Natural killer cell treated with Interleukin-12 subunit alpha and Interleukin-12 subunit beta and Interleukin-15 and Interleukin-18, amount 100 ng/mL, for 72 hours (primary cell): ENCODE results near the gene HMGCL. TPM values are rescaled to one million over a fixed set of nuclear protein-coding genes. Genes with fewer than 3 reads are reported as not detected.
"Not testable (repeated sequence)": the region's sequence is repeated elsewhere in the genome, so short reads cannot be mapped to it uniquely, and the experiment has no call there.

Source experiments
- ATAC-seq, 2 donors: fragments of 150-1000 bp; cut with Tn5 transposase in 1 of 2; sonication (Bioruptor Pico), chemical (Tn5 transposase) in 1 of 2; 2 replicates each; pipeline ENCODE4 v1.10.0; 2021
- DNase-seq: peaks from one replicate; pipeline ENCODE4 v3.0.0; 2022; ENCODE audit warnings: low spot score
- H3K27ac Mint-ChIP-seq, 2 donors: 1 replicate in 1 of 2; 2 replicates in 1 of 2; pipeline ENCODE4 v1.8.0; 2022; ENCODE audit warnings: mixed read lengths in 2 of 2, mild to moderate bottlenecking in 1 of 2, moderate library complexity in 1 of 2
- H3K27me3 Mint-ChIP-seq, 2 donors: 1 replicate in 1 of 2; 2 replicates in 1 of 2; pipeline ENCODE4 v1.8.0; 2022; ENCODE audit warnings: mixed read lengths in 2 of 2
- H3K36me3 Mint-ChIP-seq: one replicate; pipeline ENCODE4 v1.8.0; 2022; ENCODE audit warnings: mixed read lengths
- H3K4me1 Mint-ChIP-seq, 2 donors: 1 replicate in 1 of 2; 2 replicates in 1 of 2; pipeline ENCODE4 v1.8.0; 2022; ENCODE audit warnings: low read depth in 2 of 2, mixed read lengths in 2 of 2, mild to moderate bottlenecking in 1 of 2
- H3K4me3 Mint-ChIP-seq: one replicate; pipeline ENCODE4 v1.8.0; 2022; ENCODE audit warnings: mixed read lengths
- H3K9me3 Mint-ChIP-seq: 2 replicates; pipeline ENCODE4 v1.8.0; 2022; ENCODE audit warnings: mixed read lengths
- total RNA-seq, 2 donors: library from RNA; stranded (reverse); gene quantifications; one replicate each; pipeline ENCODE4 v1.2.3, GENCODE V29; 2022

The HMGCL gene
- total RNA-seq, 2 donors from 2014 or later, result 26.1 to 29.1 TPM

- ATAC-seq (peak; percentile 60 to 62), DNase-seq (peak; percentile 85)
- peak overlapping the region; percentile 95 for H3K4me3 Mint-ChIP-seq
- no peaks in the 10 kb centered on the region for H3K9me3 Mint-ChIP-seq
- H3K36me3 Mint-ChIP-seq, result no peaks in the 10 kb centered on the region
- H3K27ac Mint-ChIP-seq, result peak overlapping the region; percentile 85 to 93
- H3K4me1 Mint-ChIP-seq, result peaks cover 9 to 11% of the 10 kb centered on the region in 2 donors
- H3K27me3 Mint-ChIP-seq, result no peaks in the 10 kb centered on the region
Observed at GRCh38 chr1:23799570-23800399, 25.4 kb downstream of the HMGCL start.

GRCh38 chr1:23799255-23799569, 26.0 kb downstream of the HMGCL start:
- DNase-seq (no peak), ATAC-seq (no peak)
- H3K9me3 Mint-ChIP-seq, result no peaks in the 10 kb centered on the region

GRCh38 chr1:23798662-23799142, 26.5 kb downstream of the HMGCL start:
- no peaks in the 10 kb centered on the region for H3K36me3 Mint-ChIP-seq
- H3K4me1 Mint-ChIP-seq, result peaks cover 9 to 11% of the 10 kb centered on the region in 2 donors
- H3K4me3 Mint-ChIP-seq, result no peak overlapping the region
- H3K27ac Mint-ChIP-seq, result peak overlapping the region; percentile 85 to 93
- no peaks in the 10 kb centered on the region for H3K9me3 Mint-ChIP-seq
- H3K27me3 Mint-ChIP-seq, result no peaks in the 10 kb centered on the region
- DNase-seq, result no peak
- ATAC-seq, result no peak

More at GRCh38 chr1:23799255-23799569, 26.0 kb downstream of the HMGCL start:
- no peaks in the 10 kb centered on the region for H3K27me3 Mint-ChIP-seq
- peak overlapping the region; percentile 95 for H3K4me3 Mint-ChIP-seq
- H3K4me1 Mint-ChIP-seq, result peaks cover 9 to 11% of the 10 kb centered on the region in 2 donors
- H3K36me3 Mint-ChIP-seq, result no peaks in the 10 kb centered on the region
- peak overlapping the region; percentile 85 to 93 for H3K27ac Mint-ChIP-seq

- ATAC-seq (no peak), DNase-seq (no peak)
- Mint-ChIP-seq H3K9me3 (no peaks in the 10 kb centered on the region), H3K36me3 (no peaks in the 10 kb centered on the region), H3K27ac (no peak overlapping the region), H3K4me3 (no peak overlapping the region), H3K4me1 (peaks cover 9 to 11% of the 10 kb centered on the region in 2 donors), H3K27me3 (no peaks in the 10 kb centered on the region)
Observed at GRCh38 chr1:23797478-23798448, 27.5 kb downstream of the HMGCL start.

- Mint-ChIP-seq H3K4me3 (no peak overlapping the region), H3K36me3 (no peaks in the 10 kb centered on the region), H3K9me3 (no peaks in the 10 kb centered on the region), H3K4me1 (peaks cover 12 to 16% of the 10 kb centered on the region in 2 donors), H3K27me3 (no peaks in the 10 kb centered on the region), H3K27ac (no peak overlapping the region)
- DNase-seq (no peak), ATAC-seq (no peak)
Observed at GRCh38 chr1:23796466-23797271, 28.6 kb downstream of the HMGCL start.

GRCh38 chr1:23795676-23796465, 29.4 kb downstream of the HMGCL start:
- H3K27ac Mint-ChIP-seq, result no peak overlapping the region

GRCh38 chr1:23794732-23795182, 30.5 kb downstream of the HMGCL start:
- not testable (repeated sequence) for H3K4me3 Mint-ChIP-seq, H3K27me3 Mint-ChIP-seq, ATAC-seq, H3K9me3 Mint-ChIP-seq, H3K36me3 Mint-ChIP-seq, DNase-seq
- Mint-ChIP-seq H3K4me1 (peaks cover 18 to 24% of the 10 kb centered on the region in 2 donors), H3K27ac (peak overlapping the region in 1 of 2 donors; percentile 16)

More at GRCh38 chr1:23795676-23796465, 29.4 kb downstream of the HMGCL start:
- DNase-seq, result no peak
- no peaks in the 10 kb centered on the region for H3K9me3 Mint-ChIP-seq
- peaks cover 13 to 18% of the 10 kb centered on the region in 2 donors for H3K4me1 Mint-ChIP-seq
- no peak for ATAC-seq
- no peaks in the 10 kb centered on the region for H3K36me3 Mint-ChIP-seq
- H3K4me3 Mint-ChIP-seq, result no peak overlapping the region
- no peaks in the 10 kb centered on the region for H3K27me3 Mint-ChIP-seq

- no peaks in the 10 kb centered on the region for H3K9me3 Mint-ChIP-seq
- DNase-seq, result no peak
- no peaks in the 10 kb centered on the region for H3K27me3 Mint-ChIP-seq
- peaks cover 16 to 25% of the 10 kb centered on the region in 2 donors for H3K4me1 Mint-ChIP-seq
- no peak for ATAC-seq
- H3K36me3 Mint-ChIP-seq, result no peaks in the 10 kb centered on the region
- no peak overlapping the region for H3K4me3 Mint-ChIP-seq
- peak overlapping the region in 1 of 2 donors; percentile 16 for H3K27ac Mint-ChIP-seq
Observed at GRCh38 chr1:23793861-23794731, 31.1 kb downstream of the HMGCL start.

- Mint-ChIP-seq H3K9me3 (no peaks in the 10 kb centered on the region), H3K27me3 (no peaks in the 10 kb centered on the region), H3K27ac (peak overlapping the region in 1 of 2 donors; percentile 16), H3K4me3 (peak overlapping the region; percentile 15), H3K36me3 (peaks cover under 1% of the 10 kb centered on the region), H3K4me1 (peaks cover 16 to 22% of the 10 kb centered on the region in 2 donors)
- ATAC-seq, result no peak
- DNase-seq, result no peak
Observed at GRCh38 chr1:23793018-23793781, 32.0 kb downstream of the HMGCL start.

- peak overlapping the region; percentile 88 to 96 for H3K27ac Mint-ChIP-seq
- no peak for ATAC-seq
Observed at GRCh38 chr1:23792151-23792945, 32.9 kb downstream of the HMGCL start.

More at GRCh38 chr1:23792151-23792945, 32.9 kb downstream of the HMGCL start:
- Mint-ChIP-seq H3K27me3 (no peaks in the 10 kb centered on the region), H3K4me3 (peak overlapping the region; percentile 95), H3K9me3 (no peaks in the 10 kb centered on the region), H3K4me1 (peaks cover 16 to 22% of the 10 kb centered on the region in 2 donors), H3K36me3 (peaks cover 9% of the 10 kb centered on the region)
- DNase-seq, result no peak
